Measurements from ENCODE around the gene CLEC2L. TPM values are rescaled to one million over a fixed set of nuclear protein-coding genes. Genes with fewer than 3 reads are reported as not detected.

Gene CLEC2L
- total RNA-seq, 3 donors from 2014 or later, result not detected

DNA sequence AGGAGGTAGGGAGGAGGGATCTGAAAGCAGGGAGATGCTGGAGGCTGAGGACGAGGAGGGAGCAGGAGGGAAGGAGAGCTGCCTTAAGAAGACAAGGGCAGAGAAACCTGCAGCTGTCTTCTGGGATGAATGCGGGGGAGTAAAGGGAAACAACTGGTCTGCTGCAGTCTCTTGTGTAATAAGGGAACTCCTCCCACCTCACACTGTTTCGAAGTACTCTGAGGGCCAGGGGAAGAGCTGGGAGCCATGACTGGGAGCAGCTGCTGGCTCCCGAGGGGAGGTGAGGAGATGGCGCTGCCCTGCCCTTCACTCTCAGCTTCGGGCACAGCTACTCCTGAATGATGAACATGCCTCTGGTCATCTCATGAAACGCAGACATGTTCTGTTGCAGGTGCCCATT, 65.1 kb downstream of the CLEC2L start:
- DNase-seq, result peak in 1 of 3 donors; percentile 5
- H3K36me3 ChIP-seq (ENCODE audit: low read depth), result peaks cover 6% of the 10 kb centered on the region
- ATAC-seq, result peak; percentile 25
- H3K4me1 ChIP-seq (ENCODE audit: low read depth), result no peaks in the 10 kb centered on the region
- intact Hi-C loops (cut with DNase I, micrococcal nuclease), result no loop called here
- no peaks in the 10 kb centered on the region for H3K9me3 ChIP-seq
- TF ChIP-seq, protein P1, sequence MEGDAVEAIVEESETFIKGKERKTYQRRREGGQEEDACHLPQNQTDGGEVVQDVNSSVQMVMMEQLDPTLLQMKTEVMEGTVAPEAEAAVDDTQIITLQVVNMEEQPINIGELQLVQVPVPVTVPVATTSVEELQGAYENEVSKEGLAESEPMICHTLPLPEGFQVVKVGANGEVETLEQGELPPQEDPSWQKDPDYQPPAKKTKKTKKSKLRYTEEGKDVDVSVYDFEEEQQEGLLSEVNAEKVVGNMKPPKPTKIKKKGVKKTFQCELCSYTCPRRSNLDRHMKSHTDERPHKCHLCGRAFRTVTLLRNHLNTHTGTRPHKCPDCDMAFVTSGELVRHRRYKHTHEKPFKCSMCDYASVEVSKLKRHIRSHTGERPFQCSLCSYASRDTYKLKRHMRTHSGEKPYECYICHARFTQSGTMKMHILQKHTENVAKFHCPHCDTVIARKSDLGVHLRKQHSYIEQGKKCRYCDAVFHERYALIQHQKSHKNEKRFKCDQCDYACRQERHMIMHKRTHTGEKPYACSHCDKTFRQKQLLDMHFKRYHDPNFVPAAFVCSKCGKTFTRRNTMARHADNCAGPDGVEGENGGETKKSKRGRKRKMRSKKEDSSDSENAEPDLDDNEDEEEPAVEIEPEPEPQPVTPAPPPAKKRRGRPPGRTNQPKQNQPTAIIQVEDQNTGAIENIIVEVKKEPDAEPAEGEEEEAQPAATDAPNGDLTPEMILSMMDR (IDR thresholded peaks at IDR 0.05), result no peak
- no peak overlapping the region for H3K4me3 ChIP-seq

- DNase-seq (no peak), ATAC-seq (no peak)
- intact Hi-C loops (cut with DNase I, micrococcal nuclease), result no loop called here
- Histone ChIP-seq H3K36me3 (ENCODE audit: low read depth) (no peaks in the 10 kb centered on the region), H3K4me1 (ENCODE audit: low read depth) (no peaks in the 10 kb centered on the region), H3K4me3 (no peak overlapping the region), H3K9me3 (no peaks in the 10 kb centered on the region)
- TF ChIP-seq, protein P1 (IDR thresholded peaks at IDR 0.05), result no peak
Measured at GRCh38 chr7:139589474-139589873, 66.0 kb downstream of the CLEC2L start.

GRCh38 chr7:139591550-139592195, 68.2 kb downstream of the CLEC2L start:
- no peaks in the 10 kb centered on the region for H3K36me3 ChIP-seq (ENCODE audit: low read depth)
- intact Hi-C loops (cut with DNase I, micrococcal nuclease), result no loop called here

GRCh38 chr7:139592801-139593461, 69.4 kb downstream of the CLEC2L start:
- no peaks in the 10 kb centered on the region for H3K9me3 ChIP-seq
- H3K4me3 ChIP-seq, result no peak overlapping the region
- intact Hi-C loops (cut with DNase I, micrococcal nuclease), result no loop called here
- DNase-seq, result no peak
- no peaks in the 10 kb centered on the region for H3K36me3 ChIP-seq (ENCODE audit: low read depth)
- TF ChIP-seq, protein P1 (IDR thresholded peaks at IDR 0.05), result no peak
- ATAC-seq, result no peak
- no peaks in the 10 kb centered on the region for H3K4me1 ChIP-seq (ENCODE audit: low read depth)

More at GRCh38 chr7:139591550-139592195, 68.2 kb downstream of the CLEC2L start:
- Histone ChIP-seq H3K9me3 (no peaks in the 10 kb centered on the region), H3K4me1 (ENCODE audit: low read depth) (no peaks in the 10 kb centered on the region), H3K4me3 (no peak overlapping the region)
- no peak for DNase-seq
- TF ChIP-seq, protein P1 (IDR thresholded peaks at IDR 0.05), result no peak
- ATAC-seq, result no peak

DNA sequence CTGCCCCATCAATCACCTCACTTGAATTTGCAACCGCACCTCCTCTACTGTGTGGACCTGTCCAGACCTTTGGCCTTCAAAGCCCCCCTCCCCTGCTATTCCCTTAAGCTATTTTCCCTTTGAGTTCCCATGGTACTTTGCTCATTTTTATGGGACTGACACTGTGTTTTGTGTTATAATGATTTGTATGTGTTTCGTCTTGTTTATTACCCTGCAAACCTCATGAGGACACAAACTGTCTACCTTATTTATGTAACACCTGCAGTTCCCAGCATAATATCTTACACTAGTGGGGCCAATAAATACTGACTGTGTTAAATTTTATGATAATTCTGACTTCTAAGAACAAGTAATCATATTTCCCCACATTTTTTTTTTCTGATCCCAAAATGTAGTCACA, 70.6 kb downstream of the CLEC2L start:
- no peaks in the 10 kb centered on the region for H3K36me3 ChIP-seq (ENCODE audit: low read depth)
- no peaks in the 10 kb centered on the region for H3K9me3 ChIP-seq
- no peak overlapping the region for H3K4me3 ChIP-seq
- no peaks in the 10 kb centered on the region for H3K4me1 ChIP-seq (ENCODE audit: low read depth)
- intact Hi-C loops (cut with DNase I, micrococcal nuclease), result no loop called here
- no peak for ATAC-seq
- DNase-seq, result no peak
- TF ChIP-seq, protein P1 (IDR thresholded peaks at IDR 0.05), result no peak

Other genes starting within 250 kb of the CLEC2L start
- 10 to 100 TPM; 12.3 to 17.3 (median 16.1) TPM for gene FMC1, start 182.3 kb upstream of the CLEC2L start, total RNA-seq
- gene LUC7L2, start 163.8 kb upstream of the CLEC2L start, total RNA-seq, result 10 to 100 TPM; 78.4 to 85.2 (median 82.0) TPM
- gene KLRG2, start 40.0 kb upstream of the CLEC2L start, total RNA-seq, result not detected